ENCODE results near the gene BARX2.

BARX2 gene

GRCh38 chr11:129374081-129374992 lies 1.3 kb upstream of the BARX2 start:
- no peak for DNase-seq

DNA sequence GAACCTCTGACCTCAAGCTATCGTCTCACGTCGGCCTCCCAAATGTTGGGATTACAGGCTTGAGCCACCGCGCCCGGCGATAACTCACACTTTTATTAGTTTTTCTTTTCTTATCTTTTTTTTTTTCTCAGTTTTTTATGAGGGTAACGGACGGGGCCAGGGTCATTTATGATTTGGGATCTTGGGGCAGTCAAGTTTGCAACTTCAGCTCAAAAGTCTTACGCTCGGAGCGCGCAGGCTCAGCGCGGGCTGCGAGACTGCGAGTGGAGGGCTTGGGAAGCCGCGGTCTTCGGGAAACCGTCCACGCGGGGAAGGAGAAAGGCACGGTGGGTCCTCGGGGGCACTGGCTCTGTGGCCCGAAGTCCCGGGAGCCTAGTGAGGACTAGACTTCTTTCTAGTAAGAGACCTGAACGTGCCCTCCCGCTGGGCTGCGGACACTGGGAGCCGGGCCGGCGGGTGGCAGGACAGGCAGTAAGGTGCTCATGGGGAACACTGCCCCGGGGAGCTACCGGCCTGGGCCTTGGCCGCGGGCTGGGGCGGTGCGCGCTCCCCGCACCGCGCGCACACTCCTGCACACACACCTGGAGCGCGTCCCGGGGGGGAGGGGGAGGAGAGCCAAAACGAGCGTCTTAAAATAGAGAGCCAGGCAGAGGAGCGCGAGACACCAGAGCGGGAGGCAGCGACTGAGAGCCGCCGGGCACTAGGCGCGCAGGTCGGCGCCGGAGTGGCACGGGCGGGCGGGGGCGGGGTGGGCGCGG lies 476 bp upstream of the BARX2 start:
- DNase-seq, result no peak

DNA sequence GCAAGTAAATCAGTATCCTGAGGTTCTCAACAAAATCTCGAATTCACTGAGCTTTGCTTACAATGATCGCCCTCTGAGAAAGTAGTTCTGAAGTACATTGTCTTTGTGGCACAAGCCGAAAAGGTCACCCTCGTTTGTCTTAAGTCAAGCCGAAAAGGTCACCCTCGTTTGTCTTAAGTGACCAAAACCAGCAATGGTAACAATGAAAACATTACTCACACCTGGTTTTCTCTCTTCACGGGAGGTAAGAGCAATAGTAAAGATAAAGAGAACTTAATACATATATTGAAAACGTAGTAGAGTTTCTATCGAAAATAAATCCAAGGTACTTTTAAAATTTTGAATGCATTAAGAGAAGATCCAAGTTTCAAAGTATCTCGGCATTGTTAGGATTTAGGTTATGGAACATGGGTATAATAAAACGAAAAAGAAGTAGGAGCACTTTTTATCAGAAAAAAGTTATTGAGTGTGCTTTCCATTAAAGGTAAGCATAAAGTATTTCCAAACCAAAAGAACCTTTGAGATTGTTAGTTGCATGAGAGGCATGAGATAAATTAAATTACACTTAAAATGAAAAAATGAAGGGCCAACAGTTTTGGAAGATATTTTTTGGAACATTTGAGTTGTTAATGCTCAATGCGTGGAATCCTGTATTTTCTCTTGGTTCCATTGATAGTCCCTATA lies 1.2 kb downstream of the BARX2 start:
- no peak for DNase-seq

GRCh38 chr11:129377739-129378138 lies 2.1 kb downstream of the BARX2 start:
- no peak for DNase-seq

- DNase-seq, result no peak
These were observed 4.8 kb downstream of the BARX2 start for GRCh38 chr11:129380413-129380812.

- DNase-seq, result no peak
These were observed 6.9 kb downstream of the BARX2 start for GRCh38 chr11:129382583-129382982.

- DNase-seq, result no peak
These were observed 7.4 kb downstream of the BARX2 start for GRCh38 chr11:129383060-129383459.

DNA sequence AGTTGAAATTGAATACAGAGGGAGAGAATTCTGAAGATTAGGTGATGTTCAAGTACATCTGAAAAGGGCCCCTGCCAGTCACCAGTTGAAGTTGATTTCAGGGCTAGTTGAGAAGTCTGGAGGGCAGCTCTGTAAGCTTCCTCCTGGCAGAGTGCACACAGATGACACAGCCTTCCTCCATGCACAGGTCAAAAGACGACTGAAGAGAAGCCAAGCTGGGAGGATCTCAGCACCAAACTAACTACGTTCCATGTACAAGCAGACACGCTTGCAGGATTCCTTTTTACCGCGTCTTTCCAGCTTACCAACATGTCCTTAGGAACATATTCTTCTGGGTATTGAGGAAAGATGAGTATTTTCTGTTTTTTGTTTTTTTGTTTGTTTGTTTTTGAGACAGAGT lies 7.9 kb downstream of the BARX2 start:
- DNase-seq, result no peak

- no peak for DNase-seq
These were observed 8.8 kb downstream of the BARX2 start for GRCh38 chr11:129384415-129384814.

DNA sequence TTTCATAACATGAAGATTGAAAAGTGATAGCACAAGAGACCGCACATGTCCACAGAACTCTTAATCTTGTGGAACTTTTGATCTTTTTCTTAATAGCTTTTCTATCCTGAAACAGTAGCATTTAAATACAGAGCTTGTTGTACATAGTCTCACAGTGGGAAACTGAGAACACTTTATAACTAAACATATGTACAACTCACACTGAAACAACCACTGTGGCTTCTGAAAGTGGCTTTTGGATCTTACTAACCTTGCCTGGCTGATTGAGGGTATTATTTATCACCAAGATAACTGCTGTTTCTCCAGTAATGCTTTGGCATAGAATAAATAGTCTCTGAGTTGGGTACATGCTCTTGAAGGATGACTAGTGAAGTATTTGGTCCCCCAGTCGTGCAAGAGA lies 10.2 kb downstream of the BARX2 start:
- DNase-seq, result no peak

GRCh38 chr11:129386795-129387397 lies 11.2 kb downstream of the BARX2 start:
- no peak for DNase-seq

GRCh38 chr11:129387434-129387833 lies 11.8 kb downstream of the BARX2 start:
- no peak for DNase-seq

- no peak for DNase-seq
These were observed 13.2 kb downstream of the BARX2 start for GRCh38 chr11:129388824-129389223.

DNA sequence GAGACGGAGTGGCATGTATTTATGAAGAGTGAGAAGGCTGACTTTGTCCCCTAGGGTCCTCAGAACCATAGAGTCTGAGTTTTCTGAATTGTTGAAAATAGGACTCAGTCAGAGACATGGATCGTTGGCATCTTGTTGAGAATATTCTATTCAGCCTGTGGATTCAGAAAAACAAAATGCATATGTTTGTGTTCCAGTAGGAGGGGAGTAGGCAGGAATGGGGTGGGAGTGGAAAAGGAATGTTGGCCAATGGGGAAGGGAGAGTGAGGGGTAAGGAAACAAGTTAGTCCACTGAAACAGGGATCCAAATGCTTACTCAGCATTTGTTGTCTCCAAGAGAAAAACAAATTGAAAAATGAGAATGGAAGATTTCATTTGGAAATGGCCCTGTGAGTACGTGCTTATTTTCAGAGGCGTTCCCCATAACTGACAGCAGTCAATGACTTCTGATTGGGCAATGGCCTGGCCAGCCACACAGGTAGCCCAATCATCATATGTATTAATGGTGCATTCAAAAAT lies 14.7 kb downstream of the BARX2 start:
- no peak for DNase-seq

- no peak for DNase-seq
These were observed 15.7 kb downstream of the BARX2 start for GRCh38 chr11:129391360-129391759.

DNA sequence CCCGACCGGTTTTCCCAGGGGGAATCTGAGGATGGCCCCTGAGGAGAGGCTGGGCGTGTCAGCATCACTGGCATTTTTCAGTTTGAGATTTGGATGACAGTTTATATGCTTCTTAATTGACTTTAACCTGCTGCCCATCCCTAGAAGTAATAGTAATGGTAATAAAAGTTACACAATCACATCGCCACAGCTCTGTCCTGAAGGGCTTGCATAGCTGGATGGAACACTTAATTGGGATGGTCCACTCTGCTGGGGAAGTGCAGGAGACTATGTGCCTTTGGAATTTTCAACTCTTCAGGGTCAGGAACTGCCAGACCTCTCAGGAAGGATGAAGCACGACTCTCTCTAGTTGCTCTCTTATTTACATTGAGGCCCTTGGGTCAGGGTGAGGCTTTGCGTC lies 16.2 kb downstream of the BARX2 start:
- DNase-seq, result no peak

DNA sequence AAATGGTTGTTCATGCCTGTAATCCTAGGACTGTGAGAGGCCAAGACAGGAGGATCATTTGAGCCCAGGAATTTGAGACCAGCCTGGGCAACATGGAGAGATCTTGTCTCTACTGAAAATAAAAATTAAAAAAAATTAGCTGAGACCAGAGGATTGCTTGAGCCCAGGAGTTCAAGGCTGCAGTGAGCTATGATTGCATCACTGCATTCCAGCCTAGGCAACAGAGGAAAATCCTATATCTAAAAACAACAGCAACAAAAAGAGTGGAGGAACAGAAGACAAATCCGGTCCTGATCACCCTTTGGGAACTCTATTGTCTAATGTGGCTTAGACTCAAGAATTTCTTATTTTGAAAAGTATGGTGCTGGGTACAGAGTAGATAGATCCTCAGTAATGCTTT lies 17.3 kb downstream of the BARX2 start:
- DNase-seq, result no peak

DNA sequence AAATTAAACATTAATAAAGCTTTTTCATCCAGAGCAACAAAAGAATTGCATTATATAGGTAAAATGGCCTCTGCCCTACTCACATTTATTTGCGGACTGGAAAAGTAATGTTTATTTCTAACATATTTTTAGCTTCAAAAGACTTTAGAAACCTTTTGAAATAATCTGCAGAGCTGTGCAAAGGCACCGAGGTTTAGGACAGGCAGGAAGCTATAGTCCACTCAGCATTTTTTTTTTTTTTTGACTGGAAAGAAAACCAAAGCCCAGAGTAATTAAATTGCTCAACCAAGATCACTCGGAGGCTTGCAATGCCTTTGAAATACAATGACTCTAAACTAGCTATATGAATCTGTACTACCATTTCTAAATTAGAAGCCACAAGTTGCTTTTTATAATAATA lies 19.1 kb downstream of the BARX2 start:
- no peak for DNase-seq

GRCh38 chr11:129395432-129395831 lies 19.8 kb downstream of the BARX2 start:
- no peak for DNase-seq

DNA sequence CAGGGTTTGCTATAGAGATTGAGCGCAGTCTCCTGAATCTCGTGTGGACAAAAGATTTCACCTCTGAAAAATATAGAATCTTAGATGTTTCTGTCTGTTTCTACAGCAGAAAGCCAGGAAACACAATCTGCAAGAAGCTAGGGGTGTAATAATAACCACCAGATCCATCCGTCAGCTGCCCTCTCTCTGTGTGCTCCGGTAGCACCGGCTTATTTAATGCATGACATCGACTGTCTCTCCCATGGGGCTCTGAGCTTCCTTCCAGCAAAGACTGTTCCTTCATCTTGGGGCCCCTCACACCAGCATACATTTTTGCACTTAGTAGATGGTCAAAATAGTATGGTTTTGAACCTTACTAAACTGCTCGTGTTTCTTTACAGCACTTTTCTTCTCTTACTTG lies 20.2 kb downstream of the BARX2 start:
- DNase-seq, result no peak

GRCh38 chr11:129396454-129396853 lies 20.8 kb downstream of the BARX2 start:
- no peak for DNase-seq

DNA sequence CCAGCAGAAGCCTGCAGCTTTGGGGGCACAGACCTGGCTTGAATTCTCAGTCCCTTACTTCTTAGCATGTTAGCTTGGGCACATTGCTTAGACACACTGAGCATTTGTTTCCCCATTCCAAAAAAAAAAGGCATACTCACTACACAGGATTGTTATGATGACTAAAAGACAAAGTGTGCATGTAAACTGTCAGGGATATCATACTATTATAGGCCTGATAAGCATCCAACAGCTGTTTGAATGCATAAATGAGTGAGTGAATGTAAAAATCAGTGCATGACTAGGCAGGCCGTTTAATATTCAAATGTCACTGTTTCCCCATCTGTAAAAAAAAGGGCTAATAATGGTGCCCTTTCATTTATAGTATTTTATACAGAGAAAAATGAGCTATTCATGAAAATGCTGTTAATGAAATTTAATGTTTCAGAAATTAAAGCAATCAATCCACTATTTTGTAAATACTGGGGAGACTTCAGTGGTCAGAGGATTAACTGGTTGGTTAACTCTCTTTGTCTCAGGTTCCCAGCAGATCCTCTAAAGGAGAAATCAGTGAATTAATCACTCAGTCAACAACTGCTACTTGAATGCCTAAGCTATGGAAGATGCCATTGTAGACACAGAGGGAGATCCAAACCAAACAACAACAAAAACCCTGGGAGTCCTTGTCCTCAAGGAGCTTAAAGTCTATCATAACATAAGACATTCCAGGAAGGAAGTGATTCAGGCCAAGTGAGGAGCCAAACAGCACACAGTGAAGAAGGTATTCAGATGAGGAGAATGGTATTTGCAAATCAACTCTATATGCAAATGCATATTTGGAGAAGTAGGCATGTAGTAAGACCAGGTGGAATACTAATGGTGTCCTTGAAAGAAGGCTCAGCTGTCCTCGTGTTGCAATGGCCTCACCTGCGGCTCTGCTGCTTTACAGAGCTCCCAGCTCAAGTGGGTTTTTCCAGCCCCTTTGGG lies 26.8 kb downstream of the BARX2 start:
- no peak for DNase-seq
